ENCODE results near the gene KRTAP10-9. TPM values are rescaled to one million over a fixed set of nuclear protein-coding genes. Genes with fewer than 3 reads are reported as not detected.
A peak's percentile ranks its signal among the peaks of the same experiment; 100 is the strongest.

The KRTAP10-9 gene
- total RNA-seq, 4 donors from 2014 or later: not detected

DNA sequence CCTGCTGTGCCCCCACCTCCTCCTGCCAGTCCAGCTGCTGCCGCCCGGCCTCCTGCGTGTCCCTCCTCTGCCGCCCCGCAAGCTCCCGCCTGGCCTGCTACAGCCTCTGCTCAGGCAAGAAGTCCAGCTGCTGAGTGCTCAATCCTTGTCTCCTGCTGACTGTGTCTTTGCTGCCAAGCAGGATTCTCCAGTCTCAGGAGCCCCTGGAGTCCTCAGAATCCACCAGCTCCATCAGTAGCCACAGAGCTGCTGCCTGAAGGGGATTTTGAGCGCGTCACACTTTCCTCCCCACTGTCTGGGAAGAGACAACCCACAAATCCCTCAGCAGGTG is 20.3 kb downstream of the KRTAP10-9 start:
- Histone ChIP-seq H3K4me3 (no peak overlapping the region), H3K27me3 (peaks cover 0 to 55% (median 0%) of the 10 kb centered on the region in 4 donors), H3K9me3 (peaks cover 0 to 21% (median 9%) of the 10 kb centered on the region in 4 donors), H3K36me3 (no peaks in the 10 kb centered on the region), H3K4me1 (no peaks in the 10 kb centered on the region), H3K27ac (replicated peaks in 1 of 4) (no peak overlapping the region)
- 48% methylated on average over 5 of the region's 8 CpGs for WGBS
- intact Hi-C loops (cut with DNase I): no loop called here
- peak; percentile 68 for DNase-seq (ENCODE audit: extremely low spot score)
- no peak for TF ChIP-seq POLR2A (IDR thresholded peaks at IDR 0.05; ENCODE audit: low read depth)
- TF ChIP-seq, protein P1, sequence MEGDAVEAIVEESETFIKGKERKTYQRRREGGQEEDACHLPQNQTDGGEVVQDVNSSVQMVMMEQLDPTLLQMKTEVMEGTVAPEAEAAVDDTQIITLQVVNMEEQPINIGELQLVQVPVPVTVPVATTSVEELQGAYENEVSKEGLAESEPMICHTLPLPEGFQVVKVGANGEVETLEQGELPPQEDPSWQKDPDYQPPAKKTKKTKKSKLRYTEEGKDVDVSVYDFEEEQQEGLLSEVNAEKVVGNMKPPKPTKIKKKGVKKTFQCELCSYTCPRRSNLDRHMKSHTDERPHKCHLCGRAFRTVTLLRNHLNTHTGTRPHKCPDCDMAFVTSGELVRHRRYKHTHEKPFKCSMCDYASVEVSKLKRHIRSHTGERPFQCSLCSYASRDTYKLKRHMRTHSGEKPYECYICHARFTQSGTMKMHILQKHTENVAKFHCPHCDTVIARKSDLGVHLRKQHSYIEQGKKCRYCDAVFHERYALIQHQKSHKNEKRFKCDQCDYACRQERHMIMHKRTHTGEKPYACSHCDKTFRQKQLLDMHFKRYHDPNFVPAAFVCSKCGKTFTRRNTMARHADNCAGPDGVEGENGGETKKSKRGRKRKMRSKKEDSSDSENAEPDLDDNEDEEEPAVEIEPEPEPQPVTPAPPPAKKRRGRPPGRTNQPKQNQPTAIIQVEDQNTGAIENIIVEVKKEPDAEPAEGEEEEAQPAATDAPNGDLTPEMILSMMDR (IDR thresholded peaks at IDR 0.05): no peak
- no peak for TF ChIP-seq POLR2AphosphoS5 (IDR thresholded peaks at IDR 0.05)
- TF ChIP-seq EP300 (IDR thresholded peaks at IDR 0.05): no peak

DNA sequence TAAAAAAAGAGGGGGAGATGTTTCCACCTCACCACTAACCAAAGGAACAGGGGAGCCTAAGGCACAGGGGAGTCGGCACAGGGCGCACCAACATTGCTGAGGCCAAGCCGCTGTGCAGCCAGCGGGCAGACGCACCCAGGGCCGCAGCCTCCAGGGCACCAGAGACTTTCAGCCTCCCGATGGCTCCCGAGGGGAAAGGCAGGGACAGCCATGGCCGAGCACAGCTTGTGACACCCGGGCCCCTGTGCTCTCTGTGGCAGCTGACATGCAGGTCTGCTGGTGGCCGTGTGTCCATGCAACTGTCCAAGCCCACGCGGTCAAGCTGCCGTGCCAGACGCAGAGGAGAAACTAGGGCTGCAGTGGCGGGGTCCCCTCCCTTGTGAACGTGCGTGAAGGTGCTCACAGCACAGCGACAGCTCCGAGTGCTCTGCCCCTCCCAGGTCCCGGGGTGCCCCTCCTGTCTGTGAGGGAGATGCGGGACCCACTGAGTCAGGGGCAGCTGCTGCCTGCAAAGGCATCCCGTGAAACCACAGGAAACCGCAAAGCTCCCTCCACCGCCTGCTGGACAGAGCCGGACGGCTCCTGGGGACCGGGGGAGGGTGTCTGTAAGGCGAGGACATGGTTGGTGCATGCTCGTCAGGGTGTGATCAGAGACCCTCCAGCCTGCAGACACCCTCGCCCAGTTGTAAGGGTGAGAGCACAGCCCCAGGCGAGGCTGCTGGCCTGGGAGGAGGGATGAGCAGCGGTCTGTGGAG is 21.8 kb downstream of the KRTAP10-9 start:
- Histone ChIP-seq H3K27me3 (peaks cover 0 to 58% (median 0%) of the 10 kb centered on the region in 4 donors), H3K27ac (replicated peaks in 1 of 4) (no peak overlapping the region), H3K4me1 (no peaks in the 10 kb centered on the region), H3K4me3 (no peak overlapping the region), H3K9me3 (peaks cover 0 to 18% (median 7%) of the 10 kb centered on the region in 4 donors), H3K36me3 (no peaks in the 10 kb centered on the region)
- intact Hi-C loops (cut with DNase I): no loop called here
- WGBS: 73% methylated on average over 27 of the region's 33 CpGs
- DNase-seq (ENCODE audit: extremely low spot score): peak; percentile 84
- TF ChIP-seq, protein P1 (IDR thresholded peaks at IDR 0.05): no peak
- TF ChIP-seq POLR2A (IDR thresholded peaks at IDR 0.05; ENCODE audit: low read depth): no peak
- TF ChIP-seq POLR2AphosphoS5 (IDR thresholded peaks at IDR 0.05): no peak
- TF ChIP-seq EP300 (IDR thresholded peaks at IDR 0.05): no peak

DNA sequence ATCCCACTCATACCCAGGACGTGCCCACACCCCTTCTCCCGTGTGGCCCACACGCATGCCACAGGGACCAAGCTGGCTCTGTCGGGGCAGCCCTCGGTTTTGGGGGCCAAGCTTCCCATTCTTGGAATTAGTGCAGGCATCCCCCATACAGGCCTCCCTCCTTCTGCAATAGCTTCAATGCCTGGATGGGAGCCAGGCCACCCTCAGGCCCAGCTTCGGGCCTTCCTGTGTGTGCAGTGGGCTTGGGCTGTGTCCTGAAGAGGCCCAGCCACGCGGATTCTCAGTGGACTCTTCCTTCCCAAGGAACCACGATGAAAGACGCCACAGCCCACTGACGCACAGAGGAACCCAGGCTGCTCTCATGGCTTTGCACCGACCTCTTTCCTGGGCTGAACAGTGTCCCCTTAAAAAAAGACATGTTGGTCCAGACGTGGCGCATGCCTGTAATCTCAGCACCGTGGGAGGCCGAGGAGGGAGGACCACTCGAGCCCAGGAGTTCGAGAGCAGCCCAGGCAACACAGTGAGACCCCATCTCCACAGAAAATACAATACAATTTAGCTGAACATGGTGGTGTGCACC is 22.7 kb downstream of the KRTAP10-9 start:
- WGBS: 87% methylated on average over 12 of the region's 18 CpGs
- no peak overlapping the region for H3K4me3 ChIP-seq
- peaks cover 0 to 9% (median 4%) of the 10 kb centered on the region in 4 donors for H3K9me3 ChIP-seq
- no peaks in the 10 kb centered on the region for H3K36me3 ChIP-seq
- TF ChIP-seq POLR2AphosphoS5 (IDR thresholded peaks at IDR 0.05) (no peak), EP300 (IDR thresholded peaks at IDR 0.05) (no peak)
- TF ChIP-seq, protein P1 (IDR thresholded peaks at IDR 0.05): no peak
- no peaks in the 10 kb centered on the region for H3K4me1 ChIP-seq
- peaks cover 0 to 67% (median 0%) of the 10 kb centered on the region in 4 donors for H3K27me3 ChIP-seq
- no peak overlapping the region for H3K27ac ChIP-seq (replicated peaks in 1 of 4)
- intact Hi-C loops (cut with DNase I): no loop called here
- peak; percentile 60 for DNase-seq (ENCODE audit: extremely low spot score)

DNA sequence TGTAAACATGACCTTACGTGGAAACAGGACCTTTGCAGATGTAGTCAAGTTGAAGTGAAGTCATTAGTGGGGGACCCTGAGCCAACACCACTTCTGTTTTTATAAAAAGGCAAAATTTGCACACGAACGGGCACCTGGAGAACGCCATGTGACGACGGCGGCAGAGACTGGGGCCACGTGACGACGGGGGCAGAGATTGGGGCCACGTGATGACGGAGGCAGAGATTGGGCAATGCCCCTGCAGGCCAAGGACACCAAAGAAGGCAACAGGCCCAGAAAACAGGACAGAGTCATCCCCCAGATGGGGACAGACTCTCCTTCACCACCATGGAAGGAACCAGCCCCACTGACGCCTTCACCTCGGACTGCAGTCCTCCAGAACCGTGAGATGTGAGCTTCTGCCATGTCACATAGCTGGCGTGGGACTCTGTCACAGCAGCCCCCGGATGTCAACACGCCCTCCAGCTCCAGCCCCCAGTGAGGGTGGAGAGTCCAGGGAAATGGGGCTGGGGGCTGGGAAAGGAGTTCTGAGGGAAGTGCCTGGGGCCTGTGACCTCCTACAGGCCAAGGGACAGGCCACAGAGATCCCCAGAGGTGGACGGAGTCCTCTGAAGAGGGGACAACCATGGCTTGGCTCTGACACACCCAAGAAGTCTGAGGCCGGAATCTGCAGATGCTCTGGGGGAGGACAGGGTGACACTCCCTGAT is 23.5 kb downstream of the KRTAP10-9 start:
- H3K27me3 ChIP-seq: peaks cover 0 to 70% (median 0%) of the 10 kb centered on the region in 4 donors
- H3K4me1 ChIP-seq: no peaks in the 10 kb centered on the region
- WGBS: 91% methylated on average over 20 of the region's 20 CpGs
- H3K27ac ChIP-seq (replicated peaks in 1 of 4): no peak overlapping the region
- H3K36me3 ChIP-seq: no peaks in the 10 kb centered on the region
- intact Hi-C loops (cut with DNase I): no loop called here
- H3K4me3 ChIP-seq: no peak overlapping the region
- no peak for TF ChIP-seq EP300 (IDR thresholded peaks at IDR 0.05)
- no peak for TF ChIP-seq POLR2A (IDR thresholded peaks at IDR 0.05; ENCODE audit: low read depth)
- TF ChIP-seq, protein P1 (IDR thresholded peaks at IDR 0.05): no peak
- TF ChIP-seq POLR2AphosphoS5 (IDR thresholded peaks at IDR 0.05): no peak
- DNase-seq (ENCODE audit: extremely low spot score): peak; percentile 91
- H3K9me3 ChIP-seq: peaks cover 0 to 1% (median under 1%) of the 10 kb centered on the region in 4 donors
